Activated naive CD8-positive, alpha-beta T cell treated with anti-CD3 and anti-CD28 coated beads, Interleukin-2, amount 50 U/mL, for 24 hours (primary cell): ENCODE data around the gene GRIK5.

ENCODE experiments used
- ATAC-seq: fragments of 150-1000 bp; cut with Tn5 transposase; one replicate; pipeline ENCODE4 v1.10.0; 2021
- DNase-seq: peaks from one replicate; pipeline ENCODE4 v3.0.0; 2021
- H3K27ac Mint-ChIP-seq: one replicate; pipeline ENCODE4 v1.8.0; 2021; ENCODE audit warnings: mild to moderate bottlenecking, mixed read lengths
- H3K27me3 Mint-ChIP-seq: one replicate; pipeline ENCODE4 v1.8.0; 2021; ENCODE audit warnings: mixed read lengths
- H3K36me3 Mint-ChIP-seq: one replicate; pipeline ENCODE4 v1.8.0; 2021; ENCODE audit warnings: low read depth, mixed read lengths
- H3K4me1 Mint-ChIP-seq: one replicate; pipeline ENCODE4 v1.8.0; 2021; ENCODE audit warnings: mixed read lengths
- H3K4me3 Mint-ChIP-seq: one replicate; pipeline ENCODE4 v1.8.0; 2021; ENCODE audit warnings: mild to moderate bottlenecking, moderate library complexity, mixed read lengths
- H3K9me3 Mint-ChIP-seq: one replicate; pipeline ENCODE4 v1.8.0; 2021; ENCODE audit warnings: mixed read lengths

Gene GRIK5, protein sequence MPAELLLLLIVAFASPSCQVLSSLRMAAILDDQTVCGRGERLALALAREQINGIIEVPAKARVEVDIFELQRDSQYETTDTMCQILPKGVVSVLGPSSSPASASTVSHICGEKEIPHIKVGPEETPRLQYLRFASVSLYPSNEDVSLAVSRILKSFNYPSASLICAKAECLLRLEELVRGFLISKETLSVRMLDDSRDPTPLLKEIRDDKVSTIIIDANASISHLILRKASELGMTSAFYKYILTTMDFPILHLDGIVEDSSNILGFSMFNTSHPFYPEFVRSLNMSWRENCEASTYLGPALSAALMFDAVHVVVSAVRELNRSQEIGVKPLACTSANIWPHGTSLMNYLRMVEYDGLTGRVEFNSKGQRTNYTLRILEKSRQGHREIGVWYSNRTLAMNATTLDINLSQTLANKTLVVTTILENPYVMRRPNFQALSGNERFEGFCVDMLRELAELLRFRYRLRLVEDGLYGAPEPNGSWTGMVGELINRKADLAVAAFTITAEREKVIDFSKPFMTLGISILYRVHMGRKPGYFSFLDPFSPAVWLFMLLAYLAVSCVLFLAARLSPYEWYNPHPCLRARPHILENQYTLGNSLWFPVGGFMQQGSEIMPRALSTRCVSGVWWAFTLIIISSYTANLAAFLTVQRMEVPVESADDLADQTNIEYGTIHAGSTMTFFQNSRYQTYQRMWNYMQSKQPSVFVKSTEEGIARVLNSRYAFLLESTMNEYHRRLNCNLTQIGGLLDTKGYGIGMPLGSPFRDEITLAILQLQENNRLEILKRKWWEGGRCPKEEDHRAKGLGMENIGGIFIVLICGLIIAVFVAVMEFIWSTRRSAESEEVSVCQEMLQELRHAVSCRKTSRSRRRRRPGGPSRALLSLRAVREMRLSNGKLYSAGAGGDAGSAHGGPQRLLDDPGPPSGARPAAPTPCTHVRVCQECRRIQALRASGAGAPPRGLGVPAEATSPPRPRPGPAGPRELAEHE

DNA sequence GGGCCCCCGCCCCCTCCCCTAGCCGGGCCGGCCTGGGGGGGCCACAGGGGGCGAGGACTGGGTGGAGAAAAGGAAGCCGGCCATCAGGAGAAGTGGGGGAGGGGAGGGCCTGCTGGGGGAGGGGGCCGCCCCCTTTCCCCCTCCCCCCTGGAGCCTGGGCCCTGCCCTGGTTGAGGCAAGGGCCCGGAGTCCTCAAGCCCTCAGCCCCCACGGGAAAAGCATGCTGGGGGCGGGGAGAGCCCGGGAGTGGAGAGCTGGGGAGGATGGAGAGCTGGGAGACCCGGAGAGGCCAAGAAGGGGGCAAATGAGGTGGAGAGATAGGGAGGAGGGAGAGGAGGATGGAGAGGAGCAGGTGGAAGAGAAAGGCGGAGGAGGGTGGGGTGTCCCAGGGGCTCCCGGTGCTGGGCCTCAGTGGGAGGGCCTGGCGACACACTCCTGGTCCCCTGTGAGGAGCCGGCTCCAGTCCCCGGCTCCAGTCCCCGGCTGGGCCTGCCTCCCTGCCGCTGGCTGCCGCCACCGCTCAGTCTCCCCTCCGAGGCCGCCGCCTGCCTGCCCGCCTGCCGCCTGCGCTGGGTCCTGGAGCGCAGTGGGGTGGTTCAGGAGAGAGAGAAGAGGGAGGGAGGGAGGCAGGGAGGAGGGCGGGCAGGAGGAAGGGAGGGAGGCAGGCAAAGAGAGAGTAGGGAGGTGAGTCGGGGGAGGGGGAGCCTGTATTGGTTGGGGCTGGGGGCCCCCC is at the start of gene GRIK5:
TSS of gene GRIK5 (minus strand) at position 588 of the 733 bp plus-strand sequence. CDS start 4,436 bp downstream, outside the sequence.
- DNase-seq (no peak), ATAC-seq (no peak)
- Mint-ChIP-seq H3K27me3 (peaks cover 4% of the 10 kb centered on the region), H3K27ac (no peak within 1 kb of the TSS), H3K36me3 (no peaks in the 10 kb centered on the region), H3K9me3 (no peaks in the 10 kb centered on the region), H3K4me3 (no peak within 1 kb of the TSS), H3K4me1 (peaks cover 4% of the 10 kb centered on the region)

DNA sequence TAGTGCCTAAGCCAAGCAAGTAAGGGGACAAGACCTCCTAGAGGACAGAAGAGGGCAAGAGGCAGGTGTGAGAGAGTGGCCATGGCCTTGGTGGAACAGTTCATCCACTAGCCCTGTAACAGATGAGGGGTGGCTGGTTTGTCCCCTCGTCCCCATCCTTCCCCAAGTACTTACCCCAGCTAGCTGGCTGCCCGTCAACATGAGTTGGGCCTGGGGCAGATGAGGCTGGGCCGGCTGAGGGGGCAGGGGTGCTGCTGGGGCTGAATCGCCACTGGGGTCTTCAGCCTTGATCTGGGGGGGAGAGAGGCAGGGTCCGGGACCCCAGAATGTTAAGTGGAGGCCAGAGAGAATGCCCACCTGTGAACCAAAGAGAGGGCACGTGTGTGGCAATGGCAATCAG is 47.1 kb upstream of the GRIK5 start:
- Mint-ChIP-seq H3K27ac (no peak overlapping the region), H3K4me1 (peaks cover 74% of the 10 kb centered on the region)

DNA sequence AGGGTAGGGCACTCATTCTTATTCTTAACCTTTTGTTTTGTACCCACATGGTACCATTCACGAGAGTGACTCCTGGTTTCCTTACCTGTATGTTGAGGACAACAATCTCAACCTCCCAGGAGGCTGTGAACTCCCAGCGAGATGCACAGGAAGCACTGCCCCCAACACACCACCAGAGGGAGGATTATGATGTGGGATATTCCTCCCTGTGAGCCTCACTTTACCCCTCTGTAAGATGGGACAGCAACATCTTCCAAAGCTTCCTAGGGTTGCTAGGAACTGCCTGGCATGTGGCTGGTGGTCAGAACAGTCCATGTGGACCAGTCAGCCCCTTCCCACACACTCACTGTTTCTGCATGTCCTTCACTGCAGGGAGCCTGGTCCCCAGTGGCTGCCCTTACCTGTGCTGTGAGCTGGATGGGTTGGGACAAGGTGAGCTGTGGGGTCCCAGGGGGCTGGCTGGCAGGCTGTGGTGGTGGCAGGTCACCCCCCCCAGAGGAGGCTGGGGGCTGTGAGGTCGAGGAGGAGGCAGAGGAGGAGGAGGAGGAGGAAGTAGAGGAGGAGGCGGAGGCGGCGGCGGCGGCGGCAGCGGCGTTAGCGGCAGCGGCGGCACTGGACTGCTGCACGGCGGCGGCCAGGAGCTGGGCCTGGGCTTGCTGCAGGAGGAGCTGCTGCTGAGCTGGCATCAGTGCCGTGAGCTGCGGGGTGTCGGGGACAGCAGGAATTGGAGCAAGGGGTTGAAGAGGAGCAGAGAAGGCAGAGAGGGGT is 46.5 kb upstream of the GRIK5 start:
- peak overlapping the region; percentile 12 for H3K27ac Mint-ChIP-seq
- H3K36me3 Mint-ChIP-seq = peaks cover 53% of the 10 kb centered on the region
- DNase-seq (no peak), ATAC-seq (no peak)
- H3K4me3 Mint-ChIP-seq = no peak overlapping the region
- H3K4me1 Mint-ChIP-seq = peaks cover 74% of the 10 kb centered on the region
- no peaks in the 10 kb centered on the region for H3K9me3 Mint-ChIP-seq
- no peaks in the 10 kb centered on the region for H3K27me3 Mint-ChIP-seq

More for the DNA sequence above, 47.1 kb upstream of the GRIK5 start:
- no peak overlapping the region for H3K4me3 Mint-ChIP-seq
- H3K9me3 Mint-ChIP-seq = no peaks in the 10 kb centered on the region
- DNase-seq (no peak), ATAC-seq (no peak)
- no peaks in the 10 kb centered on the region for H3K27me3 Mint-ChIP-seq
- peaks cover 50% of the 10 kb centered on the region for H3K36me3 Mint-ChIP-seq

DNA sequence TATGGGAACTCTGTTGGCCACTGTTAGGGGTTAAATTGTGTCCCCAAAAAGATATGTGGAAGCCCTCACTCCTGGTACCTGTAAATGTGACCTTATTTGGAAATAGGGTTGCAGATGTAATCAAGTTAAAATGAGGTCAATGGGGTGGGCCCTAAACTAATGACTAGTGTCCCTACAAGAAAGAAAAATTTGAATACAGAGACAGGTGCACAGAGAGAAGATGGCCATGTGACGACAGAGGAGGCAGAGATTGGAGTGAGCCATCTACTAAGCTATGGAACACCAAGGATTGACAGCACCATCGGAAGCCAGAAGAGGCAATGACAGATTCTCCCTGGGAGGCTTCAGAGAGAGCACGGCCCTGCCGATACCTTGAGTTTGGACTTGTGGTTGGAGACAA is 45.7 kb upstream of the GRIK5 start:
- ATAC-seq (no peak), DNase-seq (no peak)
- Mint-ChIP-seq H3K27ac (peak overlapping the region; percentile 12), H3K4me3 (no peak overlapping the region), H3K36me3 (peaks cover 56% of the 10 kb centered on the region), H3K27me3 (no peaks in the 10 kb centered on the region), H3K9me3 (no peaks in the 10 kb centered on the region), H3K4me1 (peaks cover 73% of the 10 kb centered on the region)

DNA sequence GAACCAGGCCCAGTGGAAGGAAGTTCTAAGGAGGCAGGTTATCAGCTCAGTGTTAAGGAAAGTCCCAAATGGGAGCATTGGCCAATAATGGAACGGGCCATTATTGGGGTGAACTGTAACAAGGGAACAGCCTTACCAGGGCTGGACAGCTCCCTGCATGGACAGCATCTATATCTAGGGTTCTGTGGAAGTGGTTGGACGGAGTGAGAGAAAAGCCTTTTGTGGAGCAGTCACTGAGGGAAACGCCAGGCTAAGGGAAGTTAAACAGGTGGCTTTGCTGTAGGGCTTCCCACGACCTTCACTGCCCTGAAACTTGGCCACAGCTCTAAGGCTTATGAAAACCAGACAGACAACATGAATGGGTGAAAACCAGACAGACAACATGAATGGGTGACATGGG is 45.2 kb upstream of the GRIK5 start:
- Mint-ChIP-seq H3K4me1 (peaks cover 73% of the 10 kb centered on the region), H3K27me3 (no peaks in the 10 kb centered on the region), H3K9me3 (no peaks in the 10 kb centered on the region), H3K27ac (peak overlapping the region; percentile 12), H3K36me3 (peaks cover 54% of the 10 kb centered on the region), H3K4me3 (no peak overlapping the region)
- DNase-seq (no peak), ATAC-seq (no peak)

DNA sequence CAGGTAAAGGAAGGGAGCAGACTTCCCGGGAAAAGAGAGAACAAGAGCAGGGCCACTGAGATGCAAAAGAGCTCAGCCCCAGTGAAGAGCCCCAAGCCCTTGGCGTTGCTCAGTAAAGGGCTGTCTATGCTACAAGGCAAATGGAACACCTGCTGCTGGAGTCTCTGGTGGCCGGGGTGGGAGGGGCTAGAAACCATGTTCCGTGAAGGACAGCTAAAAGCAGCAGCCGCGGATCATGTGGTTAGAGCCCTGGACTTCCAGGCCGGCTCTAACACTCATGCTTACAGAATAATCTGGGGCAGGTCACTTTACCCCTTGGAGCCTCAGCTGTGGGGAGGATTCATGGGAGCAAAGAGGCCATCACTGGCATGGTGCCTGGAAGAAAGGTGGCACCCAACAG is 44.4 kb upstream of the GRIK5 start:
- Mint-ChIP-seq H3K36me3 (peaks cover 54% of the 10 kb centered on the region), H3K4me3 (no peak overlapping the region), H3K4me1 (peaks cover 69% of the 10 kb centered on the region), H3K27ac (peak overlapping the region; percentile 85), H3K27me3 (no peaks in the 10 kb centered on the region), H3K9me3 (no peaks in the 10 kb centered on the region)
- ATAC-seq (no peak), DNase-seq (no peak)

DNA sequence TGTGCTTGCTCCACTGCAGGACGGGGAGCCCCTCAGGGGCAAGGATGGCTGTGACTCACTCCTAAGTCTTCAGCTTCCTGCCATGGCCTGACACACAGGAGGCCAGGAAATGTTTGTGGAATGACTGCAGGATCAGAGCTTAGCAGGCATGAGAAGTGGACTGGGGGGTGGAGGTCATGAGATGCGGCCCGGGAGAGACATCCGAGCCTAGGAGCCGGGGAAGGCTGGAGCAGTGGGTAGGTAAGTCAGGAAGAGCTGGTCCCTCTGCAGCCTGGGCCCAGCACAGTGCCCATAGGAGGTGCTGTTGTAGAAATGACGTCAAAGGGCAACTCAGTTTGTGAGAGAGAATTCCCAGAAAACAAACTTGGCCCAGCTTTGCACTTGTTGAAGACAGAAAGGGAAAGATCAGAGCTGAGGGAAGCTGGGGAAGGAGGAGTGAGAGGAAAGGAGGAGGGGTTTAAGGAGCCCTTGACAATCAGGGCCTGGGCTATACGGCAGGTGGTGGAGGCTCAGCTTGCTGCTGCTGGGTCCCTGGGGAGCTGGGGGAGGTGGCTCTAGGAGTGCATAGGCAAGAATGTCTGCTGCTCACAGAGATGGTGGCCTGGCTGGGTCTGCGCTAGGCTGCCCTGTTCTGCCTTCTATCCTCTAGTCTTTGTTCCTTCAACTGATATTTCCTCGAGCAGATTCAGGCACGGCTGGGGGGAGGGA is 43.8 kb upstream of the GRIK5 start:
- H3K27ac Mint-ChIP-seq = peak overlapping the region; percentile 85
- peaks cover 51% of the 10 kb centered on the region for H3K36me3 Mint-ChIP-seq
- DNase-seq = no peak
- no peaks in the 10 kb centered on the region for H3K9me3 Mint-ChIP-seq
- no peak overlapping the region for H3K4me3 Mint-ChIP-seq
- peak; percentile 27 for ATAC-seq
- peaks cover 66% of the 10 kb centered on the region for H3K4me1 Mint-ChIP-seq
- H3K27me3 Mint-ChIP-seq = no peaks in the 10 kb centered on the region

DNA sequence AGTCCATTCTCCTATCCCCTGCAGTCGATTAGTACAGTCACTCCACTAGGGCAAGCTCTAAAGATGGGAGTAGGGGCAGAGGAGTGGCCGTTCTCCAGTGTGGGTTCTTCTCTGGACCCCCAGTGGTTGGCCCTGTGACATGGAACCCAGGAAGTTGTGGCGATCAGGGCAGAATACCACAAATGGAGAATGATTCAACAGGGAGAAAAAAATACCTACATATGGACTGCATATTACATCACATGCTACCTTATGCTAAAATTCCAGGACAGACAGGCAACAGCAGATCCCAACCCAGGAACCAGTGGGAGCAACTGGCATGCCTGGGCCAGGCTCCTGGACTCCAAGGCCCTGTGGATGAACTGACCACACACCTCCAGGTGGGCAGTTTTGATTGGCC is 41.8 kb upstream of the GRIK5 start:
- Mint-ChIP-seq H3K27me3 (no peaks in the 10 kb centered on the region), H3K9me3 (no peaks in the 10 kb centered on the region), H3K27ac (peak overlapping the region; percentile 57), H3K4me3 (no peak overlapping the region), H3K36me3 (peaks cover 41% of the 10 kb centered on the region), H3K4me1 (peaks cover 63% of the 10 kb centered on the region)
- ATAC-seq = no peak
- no peak for DNase-seq

DNA sequence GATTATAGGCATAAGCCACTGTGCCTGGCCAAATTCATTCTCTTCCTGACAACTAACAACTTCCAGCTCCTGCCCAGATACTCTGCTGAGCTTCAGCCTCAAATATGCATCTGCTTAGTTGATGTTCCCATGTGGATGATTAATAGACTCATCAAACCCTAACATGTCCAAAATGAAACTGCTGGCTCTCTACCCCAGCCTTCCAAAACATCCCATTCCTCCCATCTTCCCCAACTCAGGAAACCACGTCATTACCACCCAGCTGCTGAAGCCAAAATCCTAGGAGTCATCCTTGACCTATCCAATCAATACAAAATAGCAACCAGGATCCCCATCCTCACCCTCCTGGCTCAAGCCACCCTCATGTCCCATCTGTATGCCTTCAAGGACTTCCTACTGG is 41.4 kb upstream of the GRIK5 start:
- Mint-ChIP-seq H3K36me3 (peaks cover 42% of the 10 kb centered on the region), H3K27me3 (no peaks in the 10 kb centered on the region), H3K27ac (peak overlapping the region; percentile 57), H3K4me1 (peaks cover 65% of the 10 kb centered on the region), H3K4me3 (no peak overlapping the region), H3K9me3 (no peaks in the 10 kb centered on the region)
- ATAC-seq (no peak), DNase-seq (no peak)

DNA sequence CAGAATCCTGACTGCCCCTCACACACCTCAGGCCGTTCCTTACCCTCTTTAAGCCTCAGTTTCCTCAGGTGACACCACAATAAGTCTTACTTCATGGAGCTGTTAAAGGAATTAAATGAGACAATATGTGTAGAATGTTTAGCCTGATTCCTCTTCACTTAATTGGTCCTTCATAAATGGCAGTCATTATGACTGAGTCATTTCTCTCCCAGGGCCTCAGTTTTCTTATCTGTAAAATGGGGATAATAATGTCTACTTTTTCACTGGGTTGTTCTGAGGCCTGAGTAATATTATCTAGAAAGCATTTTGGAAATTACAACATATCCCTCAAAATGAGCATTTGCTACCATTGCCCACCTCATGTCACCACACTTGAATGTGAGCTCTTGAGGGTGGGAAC is 40.7 kb upstream of the GRIK5 start:
- peak overlapping the region; percentile 57 for H3K27ac Mint-ChIP-seq
- peaks cover 40% of the 10 kb centered on the region for H3K36me3 Mint-ChIP-seq
- DNase-seq (no peak), ATAC-seq (no peak)
- peaks cover 69% of the 10 kb centered on the region for H3K4me1 Mint-ChIP-seq
- no peaks in the 10 kb centered on the region for H3K27me3 Mint-ChIP-seq
- H3K9me3 Mint-ChIP-seq = no peaks in the 10 kb centered on the region
- H3K4me3 Mint-ChIP-seq = no peak overlapping the region

DNA sequence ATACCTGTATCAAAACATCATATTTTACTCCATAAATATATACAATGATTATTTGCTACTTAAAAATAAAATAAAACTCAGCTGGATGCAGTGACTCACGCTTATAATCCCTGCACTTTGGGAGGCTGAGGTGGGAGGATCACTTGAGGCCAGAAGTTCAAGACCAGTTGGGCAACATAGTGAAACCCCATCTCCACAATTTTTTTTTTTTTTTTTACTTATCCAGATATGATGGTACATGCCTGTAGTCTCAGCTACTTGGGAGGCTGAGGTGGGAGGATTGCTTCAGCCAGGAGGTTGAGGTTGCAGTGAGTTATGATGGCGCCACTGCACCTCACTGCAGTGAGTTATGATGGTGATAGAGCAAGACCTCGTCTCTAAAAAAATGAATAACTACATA is 39.9 kb upstream of the GRIK5 start:
- Mint-ChIP-seq H3K27ac (no peak overlapping the region), H3K4me1 (peaks cover 69% of the 10 kb centered on the region), H3K36me3 (peaks cover 37% of the 10 kb centered on the region), H3K9me3 (no peaks in the 10 kb centered on the region), H3K27me3 (no peaks in the 10 kb centered on the region), H3K4me3 (no peak overlapping the region)
- ATAC-seq (no peak), DNase-seq (no peak)

DNA sequence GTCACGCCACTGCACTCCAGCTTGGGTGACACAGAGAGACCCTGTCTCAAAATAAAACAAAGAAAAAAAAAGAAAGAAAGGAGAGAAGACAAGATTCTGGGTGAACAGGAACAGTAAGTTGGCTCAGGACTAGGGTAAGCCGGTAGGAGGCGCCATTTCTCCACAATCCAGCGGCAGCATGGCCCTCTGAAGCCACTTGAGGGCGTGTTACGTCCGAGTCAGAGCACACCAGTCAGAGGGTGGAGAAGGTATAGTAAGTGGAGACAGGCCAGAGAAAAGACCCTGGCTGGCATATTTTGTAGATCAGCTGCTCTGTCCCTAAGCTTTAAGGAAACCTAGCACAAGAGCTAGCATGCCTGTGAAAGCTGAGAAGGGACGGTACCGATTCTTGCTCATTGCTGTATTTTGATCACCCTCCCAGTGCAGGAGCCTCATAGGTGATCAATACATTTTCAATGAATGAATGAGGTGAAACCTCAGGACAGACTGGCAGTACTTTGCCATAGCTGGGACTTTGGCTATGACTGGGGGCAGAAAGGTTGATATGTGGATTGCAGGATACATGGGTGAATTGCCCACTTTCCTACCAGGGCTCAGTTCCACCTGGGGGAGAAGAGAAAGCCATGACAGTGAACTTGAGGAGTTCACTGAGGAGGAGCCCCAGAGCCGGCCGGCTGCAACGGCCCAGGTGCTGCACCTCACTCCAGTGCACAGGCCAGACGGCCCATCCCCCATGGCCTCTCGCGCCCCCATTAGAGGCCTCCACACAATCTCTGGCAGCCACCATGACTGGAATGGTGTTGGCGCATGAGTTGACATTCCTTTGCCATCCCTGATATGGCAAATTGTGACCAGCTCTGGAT is 38.8 kb upstream of the GRIK5 start:
- Mint-ChIP-seq H3K4me1 (peaks cover 62% of the 10 kb centered on the region), H3K4me3 (no peak overlapping the region), H3K9me3 (no peaks in the 10 kb centered on the region), H3K36me3 (peaks cover 38% of the 10 kb centered on the region), H3K27me3 (no peaks in the 10 kb centered on the region), H3K27ac (no peak overlapping the region)
- DNase-seq (peak; percentile 91), ATAC-seq (peak; percentile 87)
